GM12865 (cell line): ENCODE data around the gene SMARCAL1.

ENCODE experiments used
- DNase-seq: peaks from one replicate; pipeline ENCODE4 v3.0.0; 2010; ENCODE audit warnings: low read depth
- H3K4me3 ChIP-seq: 2 replicates; pipeline ENCODE4 v1.5.1; 2011; ENCODE audit warnings: mild to moderate bottlenecking, low read depth, low read length, control low read depth
- CTCF ChIP-seq: IDR thresholded peaks from 2 replicates; pipeline ENCODE4 v1.5.1; 2011; ENCODE audit warnings: low read length, control low read depth, low read depth, inconsistent platforms; ENCODE audit not compliant: insufficient read depth; ENCODE audit errors: missing control alignments

SMARCAL1 gene

GRCh38 chr2:216385478-216385877, 26.8 kb upstream of the SMARCAL1 start:
- H3K4me3 ChIP-seq, result no peak overlapping the region
- DNase-seq, result no peak
- TF ChIP-seq CTCF, result no peak

GRCh38 chr2:216387262-216387661, 25.0 kb upstream of the SMARCAL1 start:
- no peak for DNase-seq
- TF ChIP-seq CTCF, result no peak
- H3K4me3 ChIP-seq, result no peak overlapping the region

- no peak overlapping the region for H3K4me3 ChIP-seq
- peak; percentile 37 for DNase-seq
- TF ChIP-seq CTCF, result no peak
Observed at GRCh38 chr2:216388046-216388884, 24.0 kb upstream of the SMARCAL1 start.

DNA sequence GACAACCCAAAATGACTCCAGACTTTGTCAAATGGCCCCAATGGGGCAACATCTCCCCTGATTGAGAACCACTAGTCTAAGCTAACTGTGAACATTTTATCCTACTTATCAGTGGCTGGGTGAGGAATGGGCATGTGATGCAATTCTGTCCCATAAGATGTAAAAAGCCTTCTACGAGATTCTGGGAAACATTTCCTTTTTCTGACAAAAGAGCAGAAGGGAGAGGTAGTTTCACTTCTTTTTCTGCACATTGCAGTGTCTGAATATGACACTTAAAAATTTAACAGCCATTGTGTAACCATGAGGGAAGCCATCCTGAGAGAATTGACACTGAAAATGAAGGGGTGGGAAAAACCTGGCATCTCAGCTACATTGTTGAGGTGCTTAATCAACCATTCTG, 22.7 kb upstream of the SMARCAL1 start:
- DNase-seq, result no peak
- TF ChIP-seq CTCF, result no peak
- H3K4me3 ChIP-seq, result no peak overlapping the region

DNA sequence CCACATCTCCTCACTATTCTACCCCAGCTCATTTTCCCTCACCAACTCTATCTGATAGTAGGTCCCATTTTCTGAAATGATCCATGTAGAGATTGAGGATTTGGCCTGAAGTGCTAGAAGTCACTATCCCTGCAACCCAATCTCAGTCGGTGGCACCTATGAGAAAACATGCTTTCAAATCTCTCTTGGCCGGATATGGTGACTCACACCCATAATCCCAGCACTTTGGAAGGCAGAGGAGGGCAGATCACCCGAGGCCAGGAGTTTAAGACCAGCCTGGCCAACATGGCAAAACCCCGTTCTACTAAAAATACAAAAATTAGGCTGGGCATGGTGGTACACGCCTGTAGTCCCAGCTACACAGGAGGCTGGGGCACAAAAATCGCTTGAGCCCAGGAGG, 20.9 kb upstream of the SMARCAL1 start:
- DNase-seq, result no peak
- no peak for TF ChIP-seq CTCF
- no peak overlapping the region for H3K4me3 ChIP-seq

- no peak for TF ChIP-seq CTCF
- no peak for DNase-seq
- H3K4me3 ChIP-seq, result no peak overlapping the region
Observed at GRCh38 chr2:216392018-216392562, 20.2 kb upstream of the SMARCAL1 start.
